ENCODE measurements around the gene RAPGEF6.
A peak's percentile ranks its signal among the peaks of the same experiment; 100 is the strongest.
"Not testable (repeated sequence)": the region's sequence is repeated elsewhere in the genome, so short reads cannot be mapped to it uniquely, and the experiment has no call there.

RAPGEF6 gene

DNA sequence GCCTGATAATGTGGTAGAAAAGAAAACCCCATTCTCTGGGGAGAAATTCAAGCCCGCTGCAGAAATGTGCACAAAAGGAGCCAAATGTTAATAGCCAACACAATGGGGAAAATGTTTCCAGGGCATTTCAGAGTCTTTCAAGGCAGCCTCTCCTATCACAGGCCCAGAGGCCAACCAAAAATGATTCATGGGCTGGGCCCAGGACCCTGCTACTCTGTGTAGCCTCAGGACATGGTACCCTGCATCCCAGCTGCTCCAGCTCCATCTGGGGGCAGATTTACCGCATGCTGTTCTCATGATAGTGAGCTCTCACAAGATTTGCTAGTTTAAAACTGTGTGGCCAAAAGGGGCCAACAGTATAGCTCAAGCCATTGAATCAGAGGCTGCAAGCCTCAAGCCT is 41.1 kb downstream of the RAPGEF6 start:
- no peaks in the 10 kb centered on the region; the same call in 1 of the 2 replicates for H3K9me3 ChIP-seq (ENCODE audit: low read depth, low read length)
- H3K36me3 ChIP-seq (ENCODE audit: insufficient read depth, low read length) = peaks cover 14% of the 10 kb centered on the region
- no peak for DNase-seq (ENCODE audit: low read depth, low spot score)
- TF ChIP-seq FOXP2 (optimal IDR thresholded peaks at IDR 0.05; ENCODE audit: control extremely low read depth, extremely low read length, insufficient read depth) (no peak), POLR2AphosphoS5 (IDR thresholded peaks at IDR 0.05; ENCODE audit: borderline replicate concordance, low read depth, low read length) (no peak), EZH2 (IDR thresholded peaks at IDR 0.05) (no peak)
- no peak overlapping the region for H3K4me3 ChIP-seq
- no peak overlapping the region for H3K27ac ChIP-seq
- no peak overlapping the region for H3K9ac ChIP-seq (ENCODE audit: insufficient read length)

DNA sequence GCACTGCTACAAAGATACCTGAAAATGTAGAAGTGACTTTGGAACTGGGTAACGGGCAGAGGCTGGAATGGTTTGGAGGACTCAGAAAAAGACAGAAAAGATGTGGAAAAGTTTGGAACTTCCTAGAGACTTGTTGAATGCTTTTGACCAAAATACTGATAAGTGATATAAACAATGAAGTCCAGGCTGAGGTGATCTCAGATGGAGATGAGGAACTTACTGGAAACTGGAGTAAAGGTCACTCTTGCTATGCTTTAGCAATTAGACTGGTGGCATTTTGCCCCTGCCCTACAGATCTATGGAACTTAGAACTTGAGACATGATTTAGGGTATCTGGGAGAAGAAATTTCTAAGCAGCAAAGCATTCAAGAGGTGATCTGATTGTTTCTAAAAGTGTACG is 41.6 kb downstream of the RAPGEF6 start:
- peaks cover 14% of the 10 kb centered on the region for H3K36me3 ChIP-seq (ENCODE audit: insufficient read depth, low read length)

DNA sequence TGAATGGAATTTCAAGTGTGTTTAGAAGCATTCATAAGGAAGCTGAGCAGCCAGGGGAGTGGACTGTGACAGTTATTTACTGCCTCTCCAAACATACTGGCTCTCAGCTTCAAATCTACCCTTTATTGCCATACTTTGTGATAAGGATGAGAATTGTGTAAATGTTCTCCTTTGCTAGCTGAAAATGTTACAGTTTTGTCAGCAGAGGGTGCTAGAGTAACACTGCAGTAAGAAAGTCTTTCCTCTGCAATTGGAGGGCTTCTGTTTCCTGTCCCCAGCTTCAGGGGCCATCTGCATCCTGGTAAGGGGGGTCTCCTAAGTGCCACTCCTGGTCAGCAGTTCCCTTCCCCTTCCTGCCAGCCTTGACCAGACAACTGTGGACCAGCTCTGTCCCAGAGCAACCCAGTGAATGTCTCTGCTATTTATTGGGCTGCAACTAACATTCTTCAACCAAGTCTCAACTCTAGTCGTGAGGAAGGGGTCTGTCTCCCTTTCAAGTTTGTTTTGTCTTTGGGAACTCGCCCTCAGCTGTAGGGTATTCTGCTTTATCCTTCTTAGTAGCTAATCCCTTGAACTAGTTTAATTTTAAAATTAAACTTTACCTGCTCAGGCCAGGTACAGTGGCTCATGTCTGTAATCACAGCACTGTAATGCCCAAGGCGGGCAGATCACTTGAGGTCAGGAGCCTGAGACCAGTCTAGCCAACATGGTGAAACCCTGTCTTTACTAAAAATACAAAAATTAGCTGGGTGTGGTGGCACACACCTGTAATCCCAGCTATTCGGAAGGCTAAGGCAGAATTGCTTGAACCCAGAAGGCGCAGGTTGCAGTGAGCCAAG is 45.3 kb downstream of the RAPGEF6 start:
- Histone ChIP-seq H3K9me3 (ENCODE audit: low read depth, low read length) (no peaks in the 10 kb centered on the region), H3K36me3 (ENCODE audit: insufficient read depth, low read length) (peaks cover 13% of the 10 kb centered on the region), H3K9ac (ENCODE audit: insufficient read length) (no peak overlapping the region), H3K27ac (no peak overlapping the region), H3K4me3 (no peak overlapping the region)
- no peak for TF ChIP-seq EZH2 (IDR thresholded peaks at IDR 0.05)
- TF ChIP-seq POLR2AphosphoS5 (IDR thresholded peaks at IDR 0.05; ENCODE audit: borderline replicate concordance, low read depth, low read length) = no peak
- TF ChIP-seq FOXP2 (optimal IDR thresholded peaks at IDR 0.05; ENCODE audit: control extremely low read depth, extremely low read length, insufficient read depth) = no peak
- DNase-seq (ENCODE audit: low read depth, low spot score) = peak; percentile 18

More for the DNA sequence above, 41.6 kb downstream of the RAPGEF6 start:
- not testable (repeated sequence) for H3K9me3 ChIP-seq (ENCODE audit: low read depth, low read length); H3K27ac ChIP-seq; H3K9ac ChIP-seq (ENCODE audit: insufficient read length); DNase-seq (ENCODE audit: low read depth, low spot score); H3K4me3 ChIP-seq

DNA sequence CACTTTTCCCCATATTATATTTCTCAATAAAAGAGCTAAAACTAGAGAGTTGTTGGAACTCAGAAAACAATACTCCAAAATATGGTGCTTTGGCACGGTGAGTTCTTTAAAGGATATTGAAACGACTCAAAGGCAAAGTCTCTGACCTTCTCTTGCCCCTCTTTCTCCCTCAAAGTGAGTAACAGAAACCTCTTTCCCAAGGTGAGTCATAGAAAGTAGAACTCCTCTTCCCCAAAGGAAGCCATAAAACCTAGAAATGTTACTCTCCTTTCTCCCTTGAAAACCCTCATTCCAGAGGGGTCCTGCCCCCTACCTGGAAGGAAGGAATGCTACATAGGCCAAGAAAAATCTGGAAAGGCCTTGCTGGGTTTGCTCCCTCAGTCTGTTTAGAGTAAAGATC is 47.5 kb downstream of the RAPGEF6 start:
- H3K9me3 ChIP-seq (ENCODE audit: low read depth, low read length) = no peaks in the 10 kb centered on the region
- DNase-seq (ENCODE audit: low read depth, low spot score) = no peak
- H3K36me3 ChIP-seq (ENCODE audit: insufficient read depth, low read length) = peaks cover 15% of the 10 kb centered on the region

DNA sequence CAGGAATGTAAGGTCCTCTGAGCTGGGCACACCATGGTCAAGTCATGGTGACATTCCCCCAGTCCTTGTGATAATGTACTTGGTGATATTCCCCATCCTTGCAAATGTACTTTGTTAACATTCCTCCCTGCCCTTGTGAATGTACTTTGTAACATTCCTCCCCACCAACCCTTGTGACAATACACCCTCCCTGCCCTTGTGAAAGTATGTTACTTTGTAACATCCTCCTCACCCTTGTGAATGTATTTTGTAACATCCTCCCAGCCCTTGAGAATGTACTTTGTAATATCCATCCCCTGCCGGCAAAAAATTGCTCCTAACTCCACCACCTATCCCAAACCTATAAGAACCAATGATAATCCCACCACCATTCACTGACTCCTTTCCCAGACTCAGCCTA is 53.3 kb downstream of the RAPGEF6 start:
- no peak overlapping the region for H3K27ac ChIP-seq
- no peak overlapping the region for H3K4me3 ChIP-seq
- no peak for DNase-seq (ENCODE audit: low read depth, low spot score)
- H3K9ac ChIP-seq (ENCODE audit: insufficient read length) = no peak overlapping the region
- H3K9me3 ChIP-seq (ENCODE audit: low read depth, low read length) = no peaks in the 10 kb centered on the region; the same call in 1 of the 2 replicates
- TF ChIP-seq EZH2 (IDR thresholded peaks at IDR 0.05) (no peak), POLR2AphosphoS5 (IDR thresholded peaks at IDR 0.05; ENCODE audit: borderline replicate concordance, low read depth, low read length) (no peak), FOXP2 (optimal IDR thresholded peaks at IDR 0.05; ENCODE audit: control extremely low read depth, extremely low read length, insufficient read depth) (no peak)
- peaks cover 16% of the 10 kb centered on the region for H3K36me3 ChIP-seq (ENCODE audit: insufficient read depth, low read length)

More for the DNA sequence above, 47.5 kb downstream of the RAPGEF6 start:
- TF ChIP-seq POLR2AphosphoS5 (IDR thresholded peaks at IDR 0.05; ENCODE audit: borderline replicate concordance, low read depth, low read length) (no peak), FOXP2 (optimal IDR thresholded peaks at IDR 0.05; ENCODE audit: control extremely low read depth, extremely low read length, insufficient read depth) (no peak), EZH2 (IDR thresholded peaks at IDR 0.05) (no peak)
- no peak overlapping the region for H3K4me3 ChIP-seq
- no peak overlapping the region for H3K9ac ChIP-seq (ENCODE audit: insufficient read length)
- H3K27ac ChIP-seq = no peak overlapping the region

DNA sequence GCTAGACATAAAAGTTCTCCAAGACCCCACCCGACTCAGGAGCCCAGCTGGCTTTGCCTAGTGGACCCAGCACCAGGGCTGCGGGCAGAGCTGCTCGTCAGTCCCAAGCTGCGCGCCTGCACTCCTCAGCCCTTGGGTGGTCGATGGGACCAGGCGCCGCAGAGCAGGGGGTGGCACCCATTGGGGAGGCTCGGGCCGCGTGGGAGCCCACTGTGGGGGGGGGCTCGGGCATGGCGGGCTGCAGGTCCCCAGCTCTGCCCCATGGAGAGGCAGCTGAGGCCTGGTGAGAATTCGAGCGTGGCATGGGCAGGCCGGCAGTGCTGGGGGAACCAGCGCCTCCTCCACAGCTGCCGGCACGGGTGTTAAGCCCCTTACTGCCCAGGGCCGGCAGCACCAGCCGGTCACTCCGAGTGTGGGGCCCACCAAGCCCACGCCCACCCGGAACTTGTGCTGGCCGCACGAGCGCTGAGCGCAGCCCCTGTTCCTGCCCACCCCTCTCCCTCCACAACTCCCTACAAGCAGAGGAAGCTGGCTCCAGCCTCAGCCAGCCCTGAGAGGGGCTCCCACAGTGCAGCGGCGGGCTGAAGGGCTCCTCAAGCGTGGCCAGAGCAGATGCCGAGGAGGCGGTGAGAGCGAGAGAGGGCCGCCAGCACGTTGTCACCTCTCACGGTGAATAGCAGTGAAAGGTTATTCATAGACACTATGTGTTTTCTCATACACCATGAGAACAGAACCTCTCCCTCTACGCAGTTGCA is 54.9 kb downstream of the RAPGEF6 start:
- Histone ChIP-seq H3K27ac (no peak overlapping the region), H3K9me3 (ENCODE audit: low read depth, low read length) (no peaks in the 10 kb centered on the region; the same call in 1 of the 2 replicates), H3K9ac (ENCODE audit: insufficient read length) (no peak overlapping the region), H3K36me3 (ENCODE audit: insufficient read depth, low read length) (peaks cover 12% of the 10 kb centered on the region; the same call in 1 of the 2 replicates), H3K4me3 (no peak overlapping the region)
- TF ChIP-seq POLR2AphosphoS5 (IDR thresholded peaks at IDR 0.05; ENCODE audit: borderline replicate concordance, low read depth, low read length) = no peak
- TF ChIP-seq FOXP2 (optimal IDR thresholded peaks at IDR 0.05; ENCODE audit: control extremely low read depth, extremely low read length, insufficient read depth) = no peak
- no peak for TF ChIP-seq EZH2 (IDR thresholded peaks at IDR 0.05)
- DNase-seq (ENCODE audit: low read depth, low spot score) = no peak

DNA sequence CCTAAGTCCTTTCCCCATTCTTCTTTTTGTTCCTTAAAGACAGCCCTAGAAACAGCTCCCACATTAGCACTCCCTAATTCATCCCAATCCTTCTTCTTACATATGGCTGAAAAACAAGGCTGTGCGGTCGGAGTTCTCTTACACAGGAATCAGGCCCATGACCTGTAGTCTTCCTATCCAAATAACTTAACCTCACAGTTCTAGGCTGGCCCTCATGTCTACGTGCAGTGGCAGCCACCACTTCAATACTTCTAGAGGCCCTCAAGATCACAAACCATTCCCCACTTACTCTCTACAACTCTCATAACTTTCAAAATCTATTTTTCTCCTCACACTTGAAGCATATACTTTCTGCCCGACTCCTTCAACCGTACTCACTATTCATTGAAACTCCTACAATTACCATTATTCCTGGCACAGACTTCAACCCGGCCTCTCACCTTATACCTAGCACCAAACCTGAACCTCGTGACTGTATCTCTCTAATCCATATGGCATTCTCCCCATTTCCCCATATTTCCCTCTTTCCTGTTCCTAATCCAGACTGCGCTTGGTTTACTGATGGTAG is 59.3 kb downstream of the RAPGEF6 start:
- TF ChIP-seq POLR2AphosphoS5 (IDR thresholded peaks at IDR 0.05; ENCODE audit: borderline replicate concordance, low read depth, low read length) (no peak), FOXP2 (optimal IDR thresholded peaks at IDR 0.05; ENCODE audit: control extremely low read depth, extremely low read length, insufficient read depth) (no peak), EZH2 (IDR thresholded peaks at IDR 0.05) (no peak)
- H3K27ac ChIP-seq = no peak overlapping the region
- peaks cover 3% of the 10 kb centered on the region; the same call in 1 of the 2 replicates for H3K36me3 ChIP-seq (ENCODE audit: insufficient read depth, low read length)
- no peaks in the 10 kb centered on the region for H3K9me3 ChIP-seq (ENCODE audit: low read depth, low read length)
- no peak overlapping the region for H3K4me3 ChIP-seq
- DNase-seq (ENCODE audit: low read depth, low spot score) = no peak
- no peak overlapping the region for H3K9ac ChIP-seq (ENCODE audit: insufficient read length)

DNA sequence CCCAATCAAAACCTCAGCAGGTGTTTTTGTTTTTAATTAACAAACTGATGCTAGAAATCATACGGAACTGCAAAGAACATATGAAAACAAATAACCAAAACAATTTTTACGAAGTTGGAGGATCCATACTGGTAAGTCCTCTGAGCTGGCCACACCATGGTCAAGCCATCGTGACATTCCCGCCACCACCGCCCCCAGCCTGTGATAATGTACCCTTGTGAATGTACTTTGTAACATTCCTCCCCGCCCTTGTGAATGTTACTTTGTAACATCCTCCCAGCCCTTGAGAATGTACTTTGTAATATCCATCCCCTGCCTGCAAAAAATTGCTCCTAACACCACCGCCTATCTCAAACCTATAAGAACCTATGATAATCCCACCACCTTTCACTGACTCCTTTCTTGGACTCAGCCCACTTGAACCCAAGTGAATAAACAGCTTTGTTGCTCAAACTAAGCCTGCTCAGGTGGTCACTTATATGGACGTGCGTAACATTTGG is 63.3 kb downstream of the RAPGEF6 start:
- TF ChIP-seq FOXP2 (optimal IDR thresholded peaks at IDR 0.05; ENCODE audit: control extremely low read depth, extremely low read length, insufficient read depth) (no peak), EZH2 (IDR thresholded peaks at IDR 0.05) (no peak), POLR2AphosphoS5 (IDR thresholded peaks at IDR 0.05; ENCODE audit: borderline replicate concordance, low read depth, low read length) (no peak)
- no peak overlapping the region for H3K9ac ChIP-seq (ENCODE audit: insufficient read length)
- DNase-seq (ENCODE audit: low read depth, low spot score) = no peak
- H3K27ac ChIP-seq = no peak overlapping the region
- no peak overlapping the region for H3K4me3 ChIP-seq
- H3K9me3 ChIP-seq (ENCODE audit: low read depth, low read length) = no peaks in the 10 kb centered on the region
- H3K36me3 ChIP-seq (ENCODE audit: insufficient read depth, low read length) = no peaks in the 10 kb centered on the region

Data from SK-N-MC (cell line).